Measurements from ENCODE around the gene EPHA2.
"Not testable (repeated sequence)": the region's sequence is repeated elsewhere in the genome, so short reads cannot be mapped to it uniquely, and the experiment has no call there.

EPHA2 gene

GRCh38 chr1:16155537-16156410 lies at the start of gene EPHA2:
TSS of gene EPHA2 (minus strand) at chr1:16156069. CDS start at chr1:16155932, 137 bp downstream.
- peak; percentile 37 to 61 for DNase-seq

DNA sequence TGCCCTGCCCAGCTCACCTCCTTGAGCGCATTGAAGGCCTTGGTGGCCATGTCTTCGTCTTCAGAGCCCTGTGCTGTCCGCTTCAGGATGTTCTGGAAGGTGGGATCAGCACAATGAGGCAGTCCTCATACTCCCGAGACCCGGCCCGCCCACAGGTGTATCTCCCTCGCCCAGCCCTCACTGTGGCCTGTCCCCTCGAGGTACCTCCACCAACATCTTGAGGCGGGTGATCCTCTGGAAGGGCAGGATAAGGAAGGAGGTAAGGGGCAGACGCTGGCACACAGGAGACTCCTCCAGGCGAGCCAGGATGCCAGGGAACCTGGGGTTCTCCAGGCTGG lies 49.4 kb upstream of the EPHA2 start:
- no peak for DNase-seq

DNA sequence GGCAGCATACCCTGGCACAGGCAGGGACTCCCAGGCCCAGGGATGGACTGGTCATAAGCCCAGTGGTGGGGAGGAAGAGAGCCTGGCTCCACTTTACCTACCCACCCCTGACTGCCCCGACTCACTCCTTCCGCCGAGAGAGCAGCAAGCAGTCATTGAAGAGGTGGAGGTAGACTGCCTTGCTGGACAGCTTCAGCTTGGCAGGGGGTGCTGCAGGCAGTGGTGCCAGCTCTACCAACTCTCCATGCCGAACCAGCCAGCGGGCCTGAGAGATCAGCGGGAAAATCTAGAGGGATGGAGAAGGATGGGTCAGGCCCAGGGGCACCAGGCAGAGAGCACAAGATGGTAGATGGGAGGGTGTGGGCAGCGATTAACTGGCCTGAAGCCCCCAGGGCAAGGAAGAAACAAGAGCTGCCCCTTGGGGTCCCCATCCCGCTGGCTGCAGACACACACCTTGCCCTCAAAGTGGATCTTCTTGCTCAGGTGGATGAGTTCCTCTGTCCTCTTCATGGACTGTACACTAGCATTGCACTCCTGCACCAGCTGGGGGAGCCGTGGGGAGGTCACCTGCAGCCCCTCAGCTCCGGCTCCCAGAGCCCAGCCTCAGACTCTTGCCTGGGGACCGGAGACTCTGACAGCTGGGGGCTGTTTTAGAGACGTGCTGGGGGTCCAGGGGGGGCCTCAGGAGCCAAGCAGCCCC lies 48.9 kb upstream of the EPHA2 start:
- DNase-seq: peak in 1 of 2 experiments; percentile 60

- DNase-seq: no peak
Measured at GRCh38 chr1:16204216-16204615, 48.3 kb upstream of the EPHA2 start.

GRCh38 chr1:16203550-16203949 lies 47.7 kb upstream of the EPHA2 start:
- no peak for DNase-seq

DNA sequence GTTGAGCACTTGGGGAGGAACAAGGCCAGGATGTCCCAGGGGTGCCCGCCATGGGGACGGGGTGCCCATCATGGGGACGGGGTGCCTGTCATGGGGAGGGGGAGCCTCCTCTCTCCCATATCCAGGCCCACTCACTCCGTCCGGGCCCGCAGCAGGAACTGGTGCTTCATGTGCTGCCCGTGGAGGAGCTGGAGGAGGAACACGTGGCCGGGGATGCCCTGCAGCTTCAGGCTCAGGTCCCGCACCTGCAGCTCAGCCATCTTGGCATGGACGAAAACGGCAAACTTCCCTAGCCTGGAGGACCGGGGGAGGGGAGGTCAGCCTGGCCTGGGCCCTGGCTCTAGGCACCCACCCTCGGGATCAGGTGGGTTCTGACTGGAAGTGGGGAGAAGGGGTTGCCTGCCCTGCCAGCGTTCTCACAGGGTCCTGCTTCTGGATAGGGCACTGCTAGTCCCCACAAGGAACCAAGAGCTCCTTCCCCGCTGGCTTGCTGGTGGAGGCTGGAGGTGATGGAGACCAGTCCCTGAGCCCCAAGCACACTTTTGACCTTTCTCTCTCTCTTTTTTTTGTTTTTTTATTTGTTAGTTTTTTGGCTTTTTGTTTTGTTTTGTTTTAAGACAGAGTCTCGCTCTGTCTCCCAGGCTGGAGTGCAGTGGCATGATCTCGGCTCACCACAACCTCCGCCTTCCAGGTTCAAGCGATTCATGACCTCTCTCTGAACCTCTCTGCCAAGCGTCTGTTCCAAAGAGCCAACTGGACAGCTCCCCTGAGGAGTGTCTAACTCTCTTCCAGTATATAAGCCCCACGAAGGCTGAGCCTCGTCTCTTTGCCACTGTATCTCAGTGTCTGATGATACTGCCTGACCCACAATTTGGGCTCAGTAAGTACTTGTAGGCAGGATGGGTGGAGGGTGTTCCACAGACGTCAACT lies 46.7 kb upstream of the EPHA2 start:
- DNase-seq: no peak

GRCh38 chr1:16199700-16200099 lies 43.8 kb upstream of the EPHA2 start:
- no peak for DNase-seq

- no peak for DNase-seq
Measured at GRCh38 chr1:16199157-16199501, 43.3 kb upstream of the EPHA2 start.

- DNase-seq: no peak
Measured at GRCh38 chr1:16198444-16199156, 42.7 kb upstream of the EPHA2 start.

- DNase-seq: no peak
Measured at GRCh38 chr1:16196874-16197273, 41.0 kb upstream of the EPHA2 start.

DNA sequence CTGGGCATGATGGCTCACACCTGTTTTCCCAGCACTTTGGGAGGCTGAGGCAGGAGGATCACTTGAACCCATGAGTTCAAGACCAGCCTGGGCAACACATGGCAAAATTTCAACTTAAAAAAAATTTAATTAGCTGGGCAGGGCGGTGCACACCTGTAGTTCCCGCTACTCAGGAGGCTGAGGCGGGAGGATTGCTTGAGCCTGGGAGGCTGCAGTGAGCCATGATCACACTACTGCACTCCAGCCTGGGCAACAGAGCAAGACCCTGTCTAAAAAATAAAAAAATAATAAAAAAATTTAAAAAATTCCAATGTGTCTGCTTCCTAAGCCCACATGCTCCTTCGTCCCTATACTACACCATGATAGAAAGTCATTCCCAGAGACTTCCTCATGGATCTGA lies 40.3 kb upstream of the EPHA2 start:
- not testable (repeated sequence) for DNase-seq

- no peak for DNase-seq
Measured at GRCh38 chr1:16195518-16195905, 39.6 kb upstream of the EPHA2 start.

- no peak for DNase-seq
Measured at GRCh38 chr1:16191916-16192546, 36.2 kb upstream of the EPHA2 start.

DNA sequence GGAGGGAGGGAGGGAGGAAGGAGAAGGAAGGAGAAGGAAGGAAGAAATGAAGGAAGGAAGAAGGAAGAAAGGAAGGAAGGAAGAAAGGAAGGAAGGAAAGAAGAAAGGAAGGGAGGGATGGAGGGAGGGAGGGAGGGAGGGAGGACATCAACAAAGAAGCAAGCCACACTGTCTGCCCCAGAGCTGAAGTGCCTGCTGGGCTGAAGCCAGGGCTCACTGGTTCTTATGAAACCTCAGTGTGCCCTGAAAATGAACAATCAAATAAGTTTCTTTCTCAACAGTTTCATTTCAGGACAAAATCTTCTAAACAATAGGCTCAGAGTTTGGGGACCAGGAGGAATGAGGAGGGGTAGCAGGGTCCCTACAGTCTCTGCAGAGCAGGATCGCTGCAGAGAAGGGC lies 35.4 kb upstream of the EPHA2 start:
- DNase-seq: no peak

DNA sequence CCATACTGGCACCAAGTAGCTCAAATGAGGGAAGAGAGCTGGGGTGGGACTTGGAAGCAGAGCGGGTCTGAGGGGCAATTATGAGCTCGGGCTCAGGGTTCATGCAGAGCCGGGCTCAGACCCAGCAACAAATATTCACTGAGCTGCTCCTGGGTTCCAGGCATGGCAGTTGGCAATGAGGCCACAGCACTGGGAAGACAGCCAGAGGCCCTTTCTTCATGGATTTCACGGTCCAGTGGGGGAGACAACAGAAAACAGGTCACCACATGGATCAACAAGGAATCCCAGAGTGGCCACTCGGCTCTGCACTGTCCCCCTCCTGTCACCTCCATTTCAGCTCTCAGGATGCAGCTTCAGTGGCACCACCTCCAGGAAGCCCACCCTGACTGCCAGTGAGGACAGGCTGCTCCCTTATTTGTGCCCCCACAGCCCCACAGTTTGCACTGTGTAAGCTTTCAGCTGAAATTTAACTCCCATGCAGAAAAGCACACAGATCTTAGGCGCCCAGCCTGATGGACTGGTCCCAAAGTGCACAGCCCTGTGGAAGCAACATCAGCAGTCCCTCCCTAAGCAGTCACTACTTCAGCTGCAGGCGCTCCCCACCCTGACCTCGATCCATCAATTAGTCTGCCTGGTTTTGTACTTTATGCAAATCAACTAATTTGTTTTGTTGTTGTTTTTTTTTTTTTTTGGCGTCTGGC lies 34.2 kb upstream of the EPHA2 start:
- no peak for DNase-seq

DNA sequence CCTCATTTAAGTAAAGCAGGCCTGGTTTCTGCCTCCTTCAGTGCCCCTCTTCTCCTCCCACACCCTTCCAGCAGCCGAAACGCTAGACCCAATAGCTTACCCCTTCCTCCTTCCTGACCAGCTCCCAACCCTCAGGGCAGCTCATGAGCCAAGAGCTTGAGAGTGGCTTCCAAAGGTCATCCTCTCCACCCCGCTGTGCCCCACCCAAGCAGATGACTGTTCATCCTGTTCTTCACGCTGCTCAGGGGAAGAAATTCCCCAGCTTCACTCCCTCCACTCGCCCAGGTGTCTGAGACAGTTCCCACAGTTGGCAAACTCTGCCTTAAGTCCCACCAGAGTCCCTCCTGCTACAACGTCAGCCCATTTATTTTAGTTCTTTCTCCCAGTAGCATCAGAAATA lies 33.1 kb upstream of the EPHA2 start:
- no peak for DNase-seq

GRCh38 chr1:16187748-16188401 lies 32.0 kb upstream of the EPHA2 start:
- peak in 1 of 2 experiments; percentile 61 for DNase-seq

GRCh38 chr1:16186655-16187235 lies 30.9 kb upstream of the EPHA2 start:
- DNase-seq: no peak

DNA sequence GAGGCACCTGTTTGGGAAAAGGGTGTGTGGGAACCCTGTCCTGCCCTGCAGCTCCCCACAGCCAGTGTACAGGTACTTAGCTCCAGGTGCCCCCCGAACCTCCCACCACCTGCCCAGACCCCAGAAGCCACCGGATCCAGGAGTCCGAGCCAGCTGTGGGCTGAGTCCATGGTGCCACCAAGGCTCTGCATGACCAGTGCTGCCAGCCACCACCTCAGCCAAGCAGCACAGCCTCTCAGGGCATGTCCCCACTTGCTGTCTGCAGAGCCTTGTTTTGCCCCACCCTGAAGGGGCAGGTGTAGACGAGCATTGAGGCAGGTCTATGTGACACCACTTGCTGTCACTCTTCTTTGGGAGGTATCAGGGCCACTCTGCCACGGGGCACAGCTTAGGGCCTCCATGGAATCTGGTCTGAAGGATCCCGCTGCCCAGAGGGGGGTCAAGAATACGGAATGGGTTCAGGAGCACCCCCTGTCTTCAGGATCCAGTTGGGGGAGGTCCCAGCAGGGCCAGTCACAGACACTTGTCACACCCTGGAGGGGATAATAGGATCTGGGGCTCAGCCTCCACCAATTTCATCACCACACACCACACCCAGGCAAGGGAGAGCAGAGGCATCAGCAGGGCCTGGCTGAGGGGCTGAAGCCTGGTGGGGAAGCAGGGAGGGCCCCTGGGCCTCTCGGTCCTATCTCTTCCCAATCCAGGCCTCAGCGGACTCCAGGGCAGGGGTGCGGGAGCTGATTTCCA lies 28.9 kb upstream of the EPHA2 start:
- DNase-seq: no peak

All from NCI-H524 (cell line).